ENCODE measurements around the gene PTPRA. TPM values are rescaled to one million over a fixed set of nuclear protein-coding genes. Genes with fewer than 3 reads are reported as not detected.

PTPRA gene
- total RNA-seq, 2 experiments from 2014 or later: 65.4 to 69.5 TPM

DNA sequence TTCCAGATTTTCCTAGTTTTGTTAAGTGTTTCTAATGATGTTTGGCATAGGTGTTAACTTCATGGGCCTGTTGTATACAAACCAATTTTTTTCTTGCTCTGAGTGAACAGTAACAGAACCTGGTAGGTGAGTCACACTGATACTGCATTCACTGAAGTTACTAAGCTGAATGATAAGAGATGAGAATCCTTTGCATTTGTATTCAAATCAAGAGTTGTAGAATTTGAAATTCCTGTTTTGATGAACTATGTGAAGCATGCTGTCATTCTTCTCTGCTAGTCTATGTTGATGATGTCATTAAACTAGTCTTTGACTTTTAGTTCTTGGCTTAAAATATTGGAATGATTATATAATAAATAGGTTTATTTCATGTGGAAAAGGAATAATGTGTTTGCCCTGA, 37.9 kb downstream of the PTPRA start:
- H3K9me3 Mint-ChIP-seq: no peaks in the 10 kb centered on the region
- CTCF ChIA-PET: no interaction called here
- POLR2A ChIA-PET: no interaction called here
- Histone ChIP-seq H3K27ac (ENCODE audit: low read depth in 1 of 2, low read length in 2 of 2) (no peak overlapping the region), H3K4me1 (ENCODE audit: insufficient read depth, low read length) (no peaks in the 10 kb centered on the region), H3K36me3 (ENCODE audit: insufficient read depth, low read length) (no peaks in the 10 kb centered on the region), H3K4me3 (ENCODE audit: low read length) (no peak overlapping the region), H3K27me3 (ENCODE audit: control insufficient read depth in 1 of 2, insufficient read depth in 2 of 2, low read length in 2 of 2) (no peaks in the 10 kb centered on the region), H3K9me3 (ENCODE audit: control insufficient read depth in 1 of 2, insufficient read depth in 1 of 2, low read length in 2 of 2) (no peaks in the 10 kb centered on the region)
- DNase-seq (no peak), ATAC-seq (ENCODE audit: poor library complexity) (no peak)
- intact Hi-C loops (cut with DNase I, micrococcal nuclease): no loop called here
- peaks cover 22% of the 10 kb centered on the region for H3K4me1 Mint-ChIP-seq (ENCODE audit: low read depth)
- H3K27me3 Mint-ChIP-seq: no peaks in the 10 kb centered on the region
- H3K4me3 Mint-ChIP-seq: no peak overlapping the region
- TF ChIP-seq, protein P1, sequence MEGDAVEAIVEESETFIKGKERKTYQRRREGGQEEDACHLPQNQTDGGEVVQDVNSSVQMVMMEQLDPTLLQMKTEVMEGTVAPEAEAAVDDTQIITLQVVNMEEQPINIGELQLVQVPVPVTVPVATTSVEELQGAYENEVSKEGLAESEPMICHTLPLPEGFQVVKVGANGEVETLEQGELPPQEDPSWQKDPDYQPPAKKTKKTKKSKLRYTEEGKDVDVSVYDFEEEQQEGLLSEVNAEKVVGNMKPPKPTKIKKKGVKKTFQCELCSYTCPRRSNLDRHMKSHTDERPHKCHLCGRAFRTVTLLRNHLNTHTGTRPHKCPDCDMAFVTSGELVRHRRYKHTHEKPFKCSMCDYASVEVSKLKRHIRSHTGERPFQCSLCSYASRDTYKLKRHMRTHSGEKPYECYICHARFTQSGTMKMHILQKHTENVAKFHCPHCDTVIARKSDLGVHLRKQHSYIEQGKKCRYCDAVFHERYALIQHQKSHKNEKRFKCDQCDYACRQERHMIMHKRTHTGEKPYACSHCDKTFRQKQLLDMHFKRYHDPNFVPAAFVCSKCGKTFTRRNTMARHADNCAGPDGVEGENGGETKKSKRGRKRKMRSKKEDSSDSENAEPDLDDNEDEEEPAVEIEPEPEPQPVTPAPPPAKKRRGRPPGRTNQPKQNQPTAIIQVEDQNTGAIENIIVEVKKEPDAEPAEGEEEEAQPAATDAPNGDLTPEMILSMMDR (IDR thresholded peaks at IDR 0.05): no peak
- H3K27ac Mint-ChIP-seq: no peak overlapping the region
- H3K36me3 Mint-ChIP-seq (ENCODE audit: low read depth): peaks cover 4% of the 10 kb centered on the region

DNA sequence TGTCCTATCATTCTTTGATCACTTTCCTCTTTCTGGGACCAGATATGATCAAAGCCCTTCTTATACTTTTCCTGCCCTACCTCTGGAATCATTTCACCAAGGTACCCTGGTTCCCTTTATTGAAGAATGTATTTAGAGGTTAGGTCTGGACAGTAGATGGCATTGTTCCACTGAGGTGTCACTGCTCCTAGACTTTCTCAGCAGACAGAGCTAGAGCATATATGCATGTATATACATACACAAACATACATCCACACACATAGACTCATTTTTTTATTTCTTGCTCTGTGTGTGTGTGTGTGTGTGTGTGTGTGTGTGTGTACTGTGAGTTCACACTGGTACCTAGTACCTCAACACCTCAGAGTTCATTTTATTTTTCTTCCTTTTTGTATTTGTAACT, 40.9 kb downstream of the PTPRA start:
- peaks cover 4% of the 10 kb centered on the region for H3K36me3 Mint-ChIP-seq (ENCODE audit: low read depth)
- H3K4me3 Mint-ChIP-seq: no peak overlapping the region
- peaks cover 4% of the 10 kb centered on the region for H3K4me1 ChIP-seq (ENCODE audit: insufficient read depth, low read length)
- no peaks in the 10 kb centered on the region for H3K9me3 ChIP-seq (ENCODE audit: control insufficient read depth in 1 of 2, insufficient read depth in 1 of 2, low read length in 2 of 2)
- H3K27ac ChIP-seq (ENCODE audit: low read depth in 1 of 2, low read length in 2 of 2): no peak overlapping the region
- H3K9me3 Mint-ChIP-seq: no peaks in the 10 kb centered on the region
- no peak overlapping the region for H3K27ac Mint-ChIP-seq
- DNase-seq (no peak), ATAC-seq (ENCODE audit: poor library complexity) (no peak)
- no peaks in the 10 kb centered on the region for H3K27me3 ChIP-seq (ENCODE audit: control insufficient read depth in 1 of 2, insufficient read depth in 2 of 2, low read length in 2 of 2)
- intact Hi-C loops (cut with DNase I, micrococcal nuclease): no loop called here
- no peak overlapping the region for H3K4me3 ChIP-seq (ENCODE audit: low read length)
- TF ChIP-seq, protein P1 (IDR thresholded peaks at IDR 0.05): no peak
- CTCF ChIA-PET: no interaction called here
- H3K4me1 Mint-ChIP-seq (ENCODE audit: low read depth): peaks cover 22% of the 10 kb centered on the region
- H3K27me3 Mint-ChIP-seq: no peaks in the 10 kb centered on the region
- POLR2A ChIA-PET: no interaction called here
- H3K36me3 ChIP-seq (ENCODE audit: insufficient read depth, low read length): no peaks in the 10 kb centered on the region

DNA sequence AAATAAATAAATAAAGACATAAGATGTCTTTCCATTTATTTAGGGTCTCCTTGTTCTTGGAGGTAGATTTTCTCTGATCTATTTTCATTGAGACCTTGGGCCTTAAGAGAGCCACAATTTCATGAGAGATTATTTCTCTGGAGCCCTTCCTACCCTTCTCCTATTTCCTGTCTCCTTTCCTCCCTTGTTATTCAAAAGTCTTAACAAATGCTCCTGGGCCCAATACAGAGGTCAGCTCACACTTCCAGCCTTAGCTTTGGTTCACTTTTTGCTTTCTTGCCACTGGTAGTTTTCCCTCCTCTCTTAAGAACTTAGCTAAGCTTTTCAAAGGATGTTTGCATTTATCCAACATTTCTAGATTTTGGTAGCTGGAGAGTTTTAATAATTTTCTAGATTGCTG, 44.0 kb downstream of the PTPRA start:
- H3K4me1 Mint-ChIP-seq (ENCODE audit: low read depth): peaks cover 37% of the 10 kb centered on the region
- no peaks in the 10 kb centered on the region for H3K36me3 ChIP-seq (ENCODE audit: insufficient read depth, low read length)
- TF ChIP-seq, protein P1 (IDR thresholded peaks at IDR 0.05): no peak
- intact Hi-C loops (cut with DNase I, micrococcal nuclease): no loop called here
- no peak overlapping the region for H3K27ac ChIP-seq (ENCODE audit: low read depth in 1 of 2, low read length in 2 of 2)
- no peaks in the 10 kb centered on the region for H3K27me3 ChIP-seq (ENCODE audit: control insufficient read depth in 1 of 2, insufficient read depth in 2 of 2, low read length in 2 of 2)
- no peak overlapping the region for H3K4me3 Mint-ChIP-seq
- CTCF ChIA-PET: no interaction called here
- no peaks in the 10 kb centered on the region for H3K27me3 Mint-ChIP-seq
- H3K9me3 Mint-ChIP-seq: no peaks in the 10 kb centered on the region
- H3K4me3 ChIP-seq (ENCODE audit: low read length): no peak overlapping the region
- ATAC-seq (ENCODE audit: poor library complexity): no peak
- no peak for DNase-seq
- no peaks in the 10 kb centered on the region for H3K9me3 ChIP-seq (ENCODE audit: control insufficient read depth in 1 of 2, insufficient read depth in 1 of 2, low read length in 2 of 2)
- H3K27ac Mint-ChIP-seq: no peak overlapping the region
- peaks cover 7% of the 10 kb centered on the region for H3K4me1 ChIP-seq (ENCODE audit: insufficient read depth, low read length)
- POLR2A ChIA-PET: interaction anchor here (0.6 kb wide), 1 partner anchor 65 kb away, joined by 3 read pairs; no protein-coding TSS in a partner anchor
- peaks cover 9% of the 10 kb centered on the region for H3K36me3 Mint-ChIP-seq (ENCODE audit: low read depth)

Measured in CD4-positive, alpha-beta T cell (primary cell).